GM21528 (cell line): ENCODE data around the gene FFAR4.

Experiments used
- ATAC-seq: cut with Tn5 transposase; IDR thresholded peaks from one replicate; pipeline ENCODE4 v1.9.1; 2021; ENCODE audit warnings: mild to moderate bottlenecking, moderate library complexity; ENCODE audit not compliant: unreplicated experiment, low FRiP score

FFAR4 gene

GRCh38 chr10:93570383-93570782, 3.9 kb downstream of the FFAR4 start:
- ATAC-seq, result no peak

DNA sequence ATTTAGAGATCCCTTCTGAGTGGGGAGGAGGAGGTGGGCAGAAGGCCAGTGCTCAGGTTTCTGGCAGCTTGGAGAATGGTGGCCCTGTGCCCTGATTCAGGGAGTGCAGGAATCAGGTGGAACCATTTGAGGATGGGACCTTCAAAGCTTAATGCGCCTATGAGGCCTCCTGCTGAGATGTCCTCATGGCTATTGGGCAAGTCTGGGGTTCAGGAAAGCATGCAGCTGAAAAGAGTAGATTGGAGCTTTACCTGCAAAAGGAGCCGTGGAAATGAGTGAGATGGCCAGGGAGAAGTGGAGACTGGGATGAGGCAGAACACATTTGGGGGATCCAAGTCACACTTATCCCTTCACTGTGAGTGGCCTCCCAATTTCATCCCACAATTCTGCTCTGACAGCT, 6.1 kb downstream of the FFAR4 start:
- ATAC-seq, result no peak

GRCh38 chr10:93573051-93573909, 6.8 kb downstream of the FFAR4 start:
- ATAC-seq, result no peak

- ATAC-seq, result no peak
Measured at GRCh38 chr10:93573924-93574323, 7.5 kb downstream of the FFAR4 start.

DNA sequence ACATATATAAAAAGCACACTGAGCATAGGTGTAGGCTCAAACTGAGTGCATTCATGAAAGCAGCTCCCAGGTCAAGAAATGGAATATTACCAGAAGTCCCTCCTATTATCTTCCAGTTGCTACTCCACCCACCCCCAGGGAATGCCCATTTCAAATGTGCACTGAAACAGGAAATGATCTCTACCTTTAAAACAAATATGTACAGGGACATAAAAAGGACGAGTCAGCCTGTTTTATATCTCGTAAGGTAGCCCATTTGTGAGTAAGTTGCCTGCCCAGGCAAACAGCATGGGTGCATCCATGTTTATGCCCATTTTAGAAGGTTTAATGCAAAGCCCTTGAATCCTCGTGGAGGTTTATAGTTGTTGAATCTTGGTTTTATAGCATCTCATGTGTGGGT, 10.4 kb downstream of the FFAR4 start:
- no peak for ATAC-seq

DNA sequence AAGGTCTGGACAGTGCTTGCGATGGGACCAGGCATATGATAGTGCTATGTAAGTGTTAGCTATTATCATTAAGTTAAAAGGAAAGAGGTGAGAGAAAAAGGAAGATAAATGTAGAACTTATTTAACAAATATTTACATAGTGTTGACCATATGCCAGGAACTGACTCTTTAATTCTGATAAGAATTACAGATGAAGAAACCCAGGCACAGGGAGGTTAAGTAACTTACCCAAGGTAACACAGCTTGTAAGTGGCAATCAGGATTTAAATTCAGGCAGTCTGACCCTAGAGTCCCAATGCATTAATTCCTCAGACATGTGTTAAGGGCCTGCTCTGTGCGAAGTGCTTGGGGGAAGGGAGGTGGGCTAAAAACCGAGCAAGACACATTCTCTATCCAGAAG, 11.1 kb downstream of the FFAR4 start:
- no peak for ATAC-seq

DNA sequence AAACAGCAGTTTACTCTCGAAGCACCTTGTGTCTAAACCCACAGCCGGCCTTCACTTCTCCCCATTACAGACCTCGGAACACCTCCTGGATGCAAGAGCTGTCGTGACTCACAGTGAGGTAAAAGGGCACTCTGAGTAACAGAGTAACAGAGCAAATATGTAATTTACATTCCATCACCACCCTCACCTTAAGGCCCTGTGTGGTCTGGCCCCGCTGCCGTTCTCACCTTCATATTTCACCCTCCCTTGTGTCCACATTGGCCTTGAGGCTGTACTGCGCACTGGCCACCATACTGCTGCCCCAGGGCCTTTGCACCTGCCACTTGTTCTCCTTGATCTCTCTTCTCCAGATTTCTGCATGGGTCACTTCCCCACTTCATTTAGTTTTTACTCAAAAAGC, 12.6 kb downstream of the FFAR4 start:
- ATAC-seq, result no peak

DNA sequence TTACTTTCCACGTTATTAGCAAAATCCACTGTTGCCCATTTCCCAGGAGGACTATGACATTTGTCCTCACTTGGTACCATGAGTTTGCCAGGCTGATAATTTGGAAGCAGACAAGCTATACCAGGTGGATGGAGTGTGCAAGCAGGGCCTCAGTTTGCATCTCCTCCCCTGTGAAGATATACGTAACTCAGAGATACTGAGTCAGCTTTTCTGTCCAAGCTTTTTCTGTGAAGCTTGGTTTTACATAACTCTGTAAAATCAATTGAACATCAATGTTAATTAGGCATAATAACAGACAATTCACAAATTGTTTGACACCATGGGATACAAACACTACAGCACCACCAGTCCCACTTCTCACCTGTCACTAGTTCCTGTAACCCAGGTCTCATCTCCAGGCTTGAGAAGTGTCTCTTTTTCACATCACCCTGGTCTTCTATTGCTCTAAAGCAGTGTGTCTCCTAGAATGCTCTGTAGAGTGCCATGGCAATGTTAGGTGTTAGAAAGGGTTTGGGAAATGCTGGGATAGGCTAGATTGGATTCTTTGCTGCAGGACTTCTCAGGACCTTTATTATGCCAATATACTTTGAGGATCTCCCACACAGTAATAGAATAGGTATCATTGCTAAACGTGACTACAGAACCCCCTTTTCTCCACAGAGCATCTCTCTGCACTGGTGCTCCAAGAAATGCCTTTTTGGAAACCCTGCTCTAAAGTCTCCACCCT, 13.7 kb downstream of the FFAR4 start:
- no peak for ATAC-seq

DNA sequence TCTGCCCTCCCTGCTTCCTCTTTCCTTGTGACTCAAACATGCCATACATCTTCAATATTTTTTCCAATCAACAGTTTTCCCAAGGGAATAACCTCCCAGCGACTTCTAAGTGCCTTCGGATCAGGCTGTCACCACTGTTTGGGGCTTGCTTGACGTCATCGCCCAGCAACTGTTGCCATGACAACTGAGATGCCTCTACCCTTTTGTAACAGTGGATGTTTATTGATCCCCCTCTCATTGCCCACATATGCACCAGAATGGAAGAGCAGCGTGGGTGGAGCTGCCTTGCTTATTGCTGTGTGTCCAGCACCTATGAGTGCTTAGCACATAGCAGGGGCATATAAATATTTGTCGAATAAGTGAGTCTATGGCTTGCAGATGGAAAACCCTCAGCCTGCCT, 14.4 kb downstream of the FFAR4 start:
- ATAC-seq, result no peak

- ATAC-seq, result no peak
Measured at GRCh38 chr10:93584445-93584844, 18.0 kb downstream of the FFAR4 start.

GRCh38 chr10:93589648-93590562, 23.4 kb downstream of the FFAR4 start:
- no peak for ATAC-seq

- ATAC-seq, result no peak
Measured at GRCh38 chr10:93590638-93591037, 24.2 kb downstream of the FFAR4 start.

DNA sequence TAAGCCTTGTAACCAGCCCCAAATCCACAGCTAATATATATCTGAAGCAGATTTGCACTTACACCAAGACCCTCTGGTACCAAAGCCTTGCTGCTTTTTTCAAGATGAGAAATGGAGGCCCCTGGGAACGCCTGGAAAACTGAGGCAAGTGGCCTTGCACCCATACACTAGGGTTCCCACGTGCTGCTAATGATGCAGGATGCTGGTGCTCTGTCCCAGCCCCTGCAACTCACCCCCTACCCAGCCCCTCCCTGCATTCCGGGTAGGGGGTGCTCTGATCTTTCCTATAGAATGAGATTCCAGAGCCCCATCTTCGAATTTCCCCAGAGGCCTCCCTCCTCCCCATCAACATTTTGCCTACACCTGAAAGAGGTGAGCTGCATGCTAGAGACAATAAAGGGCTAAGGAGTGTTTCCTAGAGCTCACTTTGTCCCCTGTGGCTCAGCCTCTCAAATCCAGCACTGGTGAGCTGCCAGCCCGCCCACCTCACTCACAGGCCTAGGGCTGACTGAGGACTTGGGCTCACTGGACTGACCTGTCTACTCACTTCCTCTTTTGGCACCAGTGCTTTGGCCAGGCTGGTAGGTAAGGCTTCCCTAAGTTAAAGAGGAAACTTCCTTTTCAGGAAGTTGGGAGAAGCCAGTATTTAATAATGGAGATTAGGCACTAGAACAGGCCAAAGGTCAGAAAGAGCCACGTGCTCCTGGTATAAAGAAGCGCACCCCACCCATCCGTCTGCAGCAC, 24.8 kb downstream of the FFAR4 start:
- no peak for ATAC-seq

DNA sequence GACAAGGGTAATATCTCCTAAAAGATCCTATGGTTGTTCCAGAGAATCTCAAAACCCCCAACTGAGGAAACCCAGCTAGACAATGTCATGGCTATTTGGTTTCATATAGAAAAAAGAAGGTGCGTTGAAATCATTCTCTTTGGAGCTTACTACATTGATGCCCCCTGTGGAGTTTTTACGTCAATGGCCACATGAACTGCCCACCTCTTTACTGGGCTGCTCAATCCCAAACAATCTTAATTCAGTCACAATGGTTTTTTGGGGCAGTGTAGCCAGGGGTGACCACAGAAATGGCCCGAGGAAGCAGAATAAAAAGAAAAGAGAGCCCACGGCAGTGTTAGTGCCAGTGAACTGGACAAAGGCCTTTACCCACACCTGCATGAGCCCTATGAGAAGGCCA, 26.8 kb downstream of the FFAR4 start:
- no peak for ATAC-seq

DNA sequence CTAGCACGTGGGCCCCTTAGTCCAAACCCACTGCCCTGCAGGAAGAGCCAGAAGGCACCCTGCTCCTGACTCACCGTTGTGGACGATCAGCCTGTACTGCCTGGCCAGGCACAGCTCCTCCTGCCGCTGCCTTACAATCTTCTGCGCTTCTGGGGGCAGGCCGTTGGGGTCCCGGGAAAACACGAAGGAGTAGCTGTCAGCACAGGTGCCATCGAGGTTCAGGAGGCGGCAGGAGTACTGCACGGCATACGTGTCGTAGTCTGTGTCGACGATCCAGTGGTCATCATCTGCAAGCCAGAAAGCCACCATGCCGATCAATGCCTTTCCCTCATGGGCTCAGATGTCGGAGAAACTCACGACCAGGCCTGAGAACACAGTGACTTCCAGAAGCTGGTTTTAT, 27.3 kb downstream of the FFAR4 start:
- ATAC-seq, result no peak

DNA sequence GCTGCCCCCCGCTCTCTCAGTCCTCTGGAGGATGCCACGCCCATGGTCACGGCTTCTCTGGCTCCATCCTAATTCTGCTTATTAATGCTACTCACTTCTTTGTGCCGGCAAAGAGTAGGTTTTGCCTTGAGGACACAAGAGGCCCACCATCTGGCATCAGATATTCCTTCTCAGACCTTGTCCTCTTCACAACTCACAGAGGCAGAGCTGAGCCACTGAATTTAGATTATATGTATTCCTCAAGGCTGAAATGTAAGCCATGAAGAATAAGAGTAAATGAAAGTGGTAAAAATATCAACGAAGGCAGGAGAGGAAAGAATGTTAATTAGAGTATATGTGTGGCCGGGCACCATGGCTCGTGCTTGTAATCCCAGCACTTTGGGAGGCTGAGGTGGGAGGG, 28.1 kb downstream of the FFAR4 start:
- ATAC-seq, result no peak

DNA sequence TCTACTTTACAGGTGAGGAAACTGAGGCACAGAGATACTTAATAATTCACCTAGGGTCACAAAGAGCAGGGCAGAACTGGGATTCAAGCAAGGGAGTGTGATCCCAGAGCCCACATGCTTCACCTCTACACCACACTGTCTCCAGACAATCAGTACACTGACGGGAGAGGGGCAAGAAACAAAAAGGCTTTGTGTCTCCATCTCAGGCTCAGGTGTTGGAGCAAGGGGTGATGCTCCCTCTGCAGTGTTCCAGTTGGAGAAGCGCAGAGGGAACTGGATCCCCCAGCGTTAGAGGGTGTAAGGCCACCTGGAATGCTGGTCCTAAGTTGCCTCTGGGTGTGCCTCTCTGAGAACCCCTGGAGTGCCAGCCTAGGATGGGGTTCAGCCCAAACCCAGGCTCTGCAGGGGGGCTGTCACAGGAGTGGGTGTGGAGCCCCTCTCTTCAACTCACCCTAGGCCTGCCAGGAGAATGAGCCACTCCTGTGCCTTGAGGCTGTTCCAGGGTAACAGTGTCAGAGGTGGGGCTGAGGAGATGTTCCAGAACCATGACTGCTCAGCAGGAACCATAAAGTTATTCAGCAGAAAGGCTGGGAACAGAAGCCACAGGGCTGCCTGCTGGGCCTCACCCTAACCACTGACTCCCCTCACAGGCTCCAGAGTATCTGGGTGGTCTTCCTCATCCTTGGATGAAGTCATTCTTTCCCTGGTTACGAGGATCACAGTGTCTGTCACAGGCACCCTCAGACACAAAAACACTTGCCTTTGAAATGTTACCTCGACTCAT, 29.1 kb downstream of the FFAR4 start:
- ATAC-seq, result no peak

- ATAC-seq, result no peak
Measured at GRCh38 chr10:93596539-93596938, 30.1 kb downstream of the FFAR4 start.

DNA sequence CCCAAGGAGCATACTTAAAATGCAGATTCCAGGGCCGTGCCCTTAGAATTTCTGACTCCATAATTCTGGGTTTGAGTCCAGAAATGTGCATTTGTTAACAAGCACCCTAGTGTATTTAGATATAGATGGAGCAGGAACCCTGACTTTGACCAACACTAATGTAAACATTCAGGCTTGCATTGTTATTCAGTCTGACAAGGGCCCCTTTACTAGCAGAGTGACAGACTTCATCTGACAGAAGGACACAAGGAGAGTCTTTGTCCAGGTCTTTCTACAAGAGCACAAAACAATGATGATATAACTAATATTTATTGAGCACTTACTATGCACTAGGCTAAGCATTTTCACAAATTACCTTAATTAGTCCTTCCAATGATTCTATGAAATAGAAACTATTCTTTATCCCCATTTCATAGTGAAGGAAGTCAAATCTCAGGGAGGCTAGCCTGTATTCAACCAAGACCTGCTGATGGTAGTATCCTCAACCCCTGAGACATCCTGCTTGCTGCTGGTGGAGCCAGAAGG, 30.7 kb downstream of the FFAR4 start:
- no peak for ATAC-seq
